OCI-LY3 (cell line): ENCODE data around the gene MACROD2.

Experiments
- EZH2phosphoT487 ChIP-seq: fragments of 200-600 bp; shearing (Covaris generic); IDR thresholded peaks from 2 replicates; pipeline ENCODE4 v1.6.1; 2018; ENCODE audit warnings: antibody characterized with exemption, mixed run types, low read depth
- TF ChIP-seq, protein P1 (sequence below): fragments of 200-600, 300-600 bp; sonication (generic); IDR thresholded peaks from 2 replicates; pipeline ENCODE4 v1.5.1; 2014; ENCODE audit warnings: antibody characterized with exemption, low read length, low read depth

DNA sequence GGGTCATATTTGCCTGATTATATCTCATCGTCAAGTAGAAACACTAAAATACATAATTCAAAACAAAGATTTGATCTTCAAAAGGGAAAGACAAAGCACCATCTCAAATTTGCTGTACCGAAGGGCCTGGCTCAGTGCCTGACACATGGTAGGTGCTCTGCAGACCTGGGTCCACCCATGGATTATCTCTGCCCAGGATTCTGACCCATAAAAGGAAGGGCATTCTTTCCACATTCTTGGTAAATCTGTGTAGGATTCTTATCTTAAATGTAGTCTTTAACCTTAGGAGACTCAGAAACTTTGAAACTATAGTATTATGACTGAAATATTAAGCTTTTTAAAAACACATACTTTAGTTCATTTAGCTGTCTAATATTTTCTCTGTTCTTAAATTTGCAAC is 616.2 kb downstream of the MACROD2 start:
- TF ChIP-seq, protein P1, sequence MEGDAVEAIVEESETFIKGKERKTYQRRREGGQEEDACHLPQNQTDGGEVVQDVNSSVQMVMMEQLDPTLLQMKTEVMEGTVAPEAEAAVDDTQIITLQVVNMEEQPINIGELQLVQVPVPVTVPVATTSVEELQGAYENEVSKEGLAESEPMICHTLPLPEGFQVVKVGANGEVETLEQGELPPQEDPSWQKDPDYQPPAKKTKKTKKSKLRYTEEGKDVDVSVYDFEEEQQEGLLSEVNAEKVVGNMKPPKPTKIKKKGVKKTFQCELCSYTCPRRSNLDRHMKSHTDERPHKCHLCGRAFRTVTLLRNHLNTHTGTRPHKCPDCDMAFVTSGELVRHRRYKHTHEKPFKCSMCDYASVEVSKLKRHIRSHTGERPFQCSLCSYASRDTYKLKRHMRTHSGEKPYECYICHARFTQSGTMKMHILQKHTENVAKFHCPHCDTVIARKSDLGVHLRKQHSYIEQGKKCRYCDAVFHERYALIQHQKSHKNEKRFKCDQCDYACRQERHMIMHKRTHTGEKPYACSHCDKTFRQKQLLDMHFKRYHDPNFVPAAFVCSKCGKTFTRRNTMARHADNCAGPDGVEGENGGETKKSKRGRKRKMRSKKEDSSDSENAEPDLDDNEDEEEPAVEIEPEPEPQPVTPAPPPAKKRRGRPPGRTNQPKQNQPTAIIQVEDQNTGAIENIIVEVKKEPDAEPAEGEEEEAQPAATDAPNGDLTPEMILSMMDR: no peak
- TF ChIP-seq EZH2phosphoT487: no peak
